ENCODE measurements around the gene ZNF425.
"Not testable (repeated sequence)": the region's sequence is repeated elsewhere in the genome, so short reads cannot be mapped to it uniquely, and the experiment has no call there.

The ZNF425 gene

GRCh38 chr7:149130572-149131198 lies 4.6 kb upstream of the ZNF425 start:
- DNase-seq (ENCODE audit: low read depth) = no peak

GRCh38 chr7:149126662-149127266 lies 640 bp upstream of the ZNF425 start:
- DNase-seq (ENCODE audit: low read depth) = no peak

GRCh38 chr7:149125189-149125862 lies 798 bp downstream of the ZNF425 start:
- no peak for DNase-seq (ENCODE audit: low read depth)

- DNase-seq (ENCODE audit: low read depth) = no peak
Measured at GRCh38 chr7:149109969-149110368, 16.2 kb downstream of the ZNF425 start.

GRCh38 chr7:149104749-149105148 lies 21.4 kb downstream of the ZNF425 start:
- no peak for DNase-seq (ENCODE audit: low read depth)

DNA sequence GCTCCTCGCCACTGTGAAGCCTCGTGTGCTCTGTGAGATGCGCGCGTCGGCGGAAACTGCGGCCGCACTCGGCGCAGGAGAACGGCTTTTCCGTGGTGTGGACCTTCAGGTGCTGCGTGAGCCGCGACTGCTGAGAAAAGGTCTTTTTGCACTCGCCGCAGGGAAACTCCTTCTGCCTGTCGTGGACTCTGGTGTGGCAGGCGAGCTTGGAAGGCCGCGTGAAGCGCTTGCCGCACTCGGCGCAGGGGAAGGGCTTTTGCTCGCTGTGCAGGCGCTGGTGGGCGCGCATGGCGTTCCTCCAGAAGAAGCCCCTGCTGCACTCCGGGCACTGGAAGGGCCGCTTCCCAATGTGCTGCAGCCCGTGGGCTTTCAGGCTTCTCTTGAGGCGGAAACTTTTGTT lies 21.9 kb downstream of the ZNF425 start:
- no peak for DNase-seq (ENCODE audit: low read depth)

DNA sequence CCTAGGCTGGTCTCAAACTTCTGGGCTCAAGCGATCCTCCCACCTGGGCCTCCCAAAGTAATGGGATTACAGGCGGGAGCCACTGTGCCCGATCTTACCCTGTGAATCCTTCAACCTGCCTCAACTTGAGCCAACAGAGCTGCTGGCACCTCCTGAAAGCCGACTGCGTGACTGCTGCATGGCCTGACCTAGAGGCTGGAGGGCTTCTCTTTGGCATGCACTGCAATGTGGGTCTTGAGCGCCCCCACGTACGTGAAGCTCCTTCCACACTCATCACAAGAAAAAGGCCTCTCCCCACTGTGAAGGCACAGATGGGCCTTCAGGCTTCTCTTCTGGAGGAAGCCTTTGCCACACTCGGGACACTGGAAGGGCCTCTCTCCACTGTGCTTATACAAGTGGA lies 22.7 kb downstream of the ZNF425 start:
- DNase-seq (ENCODE audit: low read depth) = no peak

DNA sequence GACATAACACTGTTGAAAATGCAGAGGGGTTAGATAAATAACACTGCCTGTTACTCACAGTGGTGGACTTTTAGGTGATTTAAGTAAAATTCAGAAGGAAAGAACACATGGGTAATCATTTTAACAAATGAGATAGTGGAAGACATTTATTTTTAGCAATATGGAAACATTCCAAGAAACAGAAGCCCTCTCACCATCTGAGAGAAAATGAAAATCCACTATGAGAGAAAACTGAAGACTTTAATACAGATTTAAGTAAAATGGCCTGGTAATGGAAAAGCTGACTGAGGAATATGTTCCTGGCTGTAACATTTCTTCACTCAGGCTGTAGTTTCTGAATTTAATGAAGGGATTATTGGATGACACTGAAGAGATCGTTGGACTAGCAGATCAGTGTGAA lies 23.5 kb downstream of the ZNF425 start:
- no peak for DNase-seq (ENCODE audit: low read depth)

GRCh38 chr7:149100821-149101220 lies 25.3 kb downstream of the ZNF425 start:
- no peak for DNase-seq (ENCODE audit: low read depth)

- DNase-seq (ENCODE audit: low read depth) = no peak
Measured at GRCh38 chr7:149099058-149099457, 27.1 kb downstream of the ZNF425 start.

DNA sequence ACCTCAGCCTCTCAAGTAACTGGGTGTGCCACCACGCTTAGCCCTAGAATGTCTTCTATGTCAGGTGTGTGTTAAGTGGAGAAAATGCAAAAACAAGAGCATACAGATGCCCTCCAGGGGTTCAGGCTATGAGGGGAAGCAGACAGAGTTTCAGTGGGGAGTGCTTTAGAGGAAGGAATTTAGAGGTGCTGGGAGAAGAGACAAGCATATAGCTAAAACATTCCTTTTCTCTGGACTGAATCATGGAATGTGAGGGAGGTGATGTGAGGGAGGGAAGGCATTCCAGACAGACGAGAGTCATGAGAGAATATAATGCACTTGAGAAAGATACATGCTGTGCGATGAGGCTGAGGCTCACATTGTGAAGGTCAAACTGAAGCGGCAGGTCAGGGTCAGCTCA lies 29.0 kb downstream of the ZNF425 start:
- DNase-seq (ENCODE audit: low read depth) = no peak

GRCh38 chr7:149093228-149093627 lies 32.9 kb downstream of the ZNF425 start:
- no peak for DNase-seq (ENCODE audit: low read depth)

DNA sequence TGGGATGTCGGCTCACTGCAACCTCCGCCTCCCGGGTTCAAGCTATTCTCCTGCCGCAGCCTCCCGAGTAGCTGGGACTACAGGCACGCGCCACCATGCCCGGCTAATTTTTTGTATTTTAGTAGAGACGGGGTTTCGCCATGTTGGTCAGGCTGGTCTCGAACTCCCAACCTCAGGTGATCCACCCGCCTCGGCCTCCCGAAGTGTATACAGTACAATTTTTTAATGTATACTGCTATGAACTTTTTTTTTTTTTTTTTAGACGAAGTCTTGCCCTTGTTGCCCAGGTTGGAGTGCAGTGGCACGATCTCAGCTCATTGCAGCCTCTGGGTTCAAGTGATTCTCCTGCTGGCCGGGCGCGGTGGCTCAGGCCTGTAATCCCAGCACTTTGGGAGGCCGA lies 33.9 kb downstream of the ZNF425 start:
- DNase-seq (ENCODE audit: low read depth) = not testable (repeated sequence)

GRCh38 chr7:149090397-149091195 lies 35.5 kb downstream of the ZNF425 start, which contains the start of gene ZNF786:
ZNF786 (minus strand) TSS chr7:149090718; CDS start chr7:149090640, 78 bp downstream.
- DNase-seq (ENCODE audit: low read depth) = peak; percentile 1

DNA sequence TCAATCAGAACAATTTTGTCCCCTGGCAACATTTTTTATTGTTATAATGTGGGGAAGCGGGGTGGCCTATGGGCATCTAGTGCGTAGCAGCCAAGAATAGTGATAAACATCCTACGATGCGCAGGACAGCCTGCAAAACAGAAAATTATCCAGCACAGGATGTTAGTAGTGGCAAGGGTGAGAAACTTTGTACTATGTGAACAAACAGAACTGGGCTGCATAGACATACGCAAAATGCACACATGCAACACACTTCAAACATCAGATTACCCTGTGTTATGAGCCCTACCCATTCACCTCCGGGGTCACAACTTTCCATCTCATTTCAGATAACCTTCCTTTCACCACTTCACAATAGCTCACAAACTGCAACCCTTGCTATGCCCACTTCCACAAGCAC lies 38.7 kb downstream of the ZNF425 start:
- no peak for DNase-seq (ENCODE audit: low read depth)

GRCh38 chr7:149085866-149086265 lies 40.3 kb downstream of the ZNF425 start:
- no peak for DNase-seq (ENCODE audit: low read depth)

GRCh38 chr7:149084407-149084806 lies 41.7 kb downstream of the ZNF425 start:
- DNase-seq (ENCODE audit: low read depth) = no peak

DNA sequence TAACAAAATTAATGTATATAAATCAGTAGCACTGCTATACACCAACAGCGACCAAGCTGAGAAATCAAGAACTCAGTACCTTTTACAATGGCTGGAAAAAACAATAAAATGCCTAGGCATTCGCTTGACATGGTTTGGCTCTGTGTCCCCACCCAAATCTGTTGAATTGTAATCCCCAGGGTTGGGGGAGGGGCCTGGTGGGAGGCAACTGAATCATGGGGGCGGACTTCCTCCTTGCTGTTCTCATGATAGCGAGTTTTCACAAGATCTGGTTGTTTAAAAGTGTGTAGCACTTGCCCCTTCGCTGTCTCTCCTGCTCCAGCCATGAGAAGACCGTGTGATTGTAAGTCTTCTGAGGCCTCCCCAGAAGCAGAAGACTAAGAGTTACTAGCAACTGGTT lies 44.2 kb downstream of the ZNF425 start:
- DNase-seq (ENCODE audit: low read depth) = no peak

DNA sequence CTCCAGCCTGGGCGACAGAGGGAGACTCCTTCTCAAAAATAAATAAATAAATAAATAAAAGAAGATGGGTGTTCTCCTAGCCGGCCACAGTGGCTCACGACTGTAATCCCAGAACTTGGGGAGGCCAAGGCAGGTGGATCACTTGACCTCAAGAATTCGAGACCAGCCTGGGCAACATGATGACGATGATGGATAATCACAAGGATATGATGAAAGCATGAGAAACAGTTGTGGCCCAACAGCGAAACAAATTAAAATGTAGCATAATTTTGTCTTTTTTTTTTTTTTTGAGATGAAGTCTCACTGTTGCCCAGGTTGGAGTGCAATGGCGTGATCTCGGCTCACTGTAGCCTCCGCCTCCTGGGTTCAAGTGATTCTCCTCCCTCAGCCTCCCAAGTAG lies 48.5 kb downstream of the ZNF425 start:
- DNase-seq (ENCODE audit: low read depth) = no peak

DNA sequence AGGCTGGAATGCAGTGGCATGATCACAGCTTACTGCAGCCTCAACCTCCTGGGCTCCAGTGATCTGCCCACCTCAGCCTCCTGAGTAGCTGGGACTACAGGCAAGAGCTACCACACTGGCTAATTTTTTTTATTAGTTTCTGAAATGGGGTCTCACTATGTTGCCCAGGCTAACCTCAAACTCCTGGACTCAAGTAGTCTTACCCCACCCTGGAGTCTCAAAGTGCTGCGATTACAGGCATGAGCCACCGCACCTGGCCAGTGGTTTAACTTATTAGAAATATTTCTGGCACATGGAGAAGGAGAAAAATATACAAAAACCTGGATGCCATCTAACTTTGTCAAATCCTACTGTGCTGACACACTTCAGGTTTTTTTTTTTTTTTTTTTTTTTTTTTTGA lies 50.8 kb downstream of the ZNF425 start:
- no peak for DNase-seq (ENCODE audit: low read depth)

GRCh38 chr7:149074116-149074885 lies 51.8 kb downstream of the ZNF425 start:
- no peak for DNase-seq (ENCODE audit: low read depth)

GRCh38 chr7:149072438-149072775 lies 53.7 kb downstream of the ZNF425 start:
- DNase-seq (ENCODE audit: low read depth) = no peak
